ENCODE measurements around the gene ATP13A2. TPM values are rescaled to one million over a fixed set of nuclear protein-coding genes. Genes with fewer than 3 reads are reported as not detected.
"Not testable (repeated sequence)": the region's sequence is repeated elsewhere in the genome, so short reads cannot be mapped to it uniquely, and the experiment has no call there.

Gene ATP13A2
- total RNA-seq, 1 donor from 2014 or later: 42.1 TPM

GRCh38 chr1:16968372-16968771 lies 43.4 kb downstream of the ATP13A2 start:
- peaks cover 11% of the 10 kb centered on the region for H3K4me1 ChIP-seq
- H3K27me3 ChIP-seq: no peaks in the 10 kb centered on the region
- peaks cover 12% of the 10 kb centered on the region for H3K36me3 ChIP-seq
- no peak overlapping the region for H3K27ac ChIP-seq
- ATAC-seq (no peak), DNase-seq (no peak)
- TF ChIP-seq CTCF (IDR thresholded peaks at IDR 0.05): no peak
- H3K4me3 ChIP-seq: no peak overlapping the region
- H3K9me3 ChIP-seq: no peaks in the 10 kb centered on the region
- intact Hi-C loops (cut with DNase I): no loop called here

- DNase-seq: no peak
- TF ChIP-seq CTCF (IDR thresholded peaks at IDR 0.05): no peak
- intact Hi-C loops (cut with DNase I): no loop called here
- Histone ChIP-seq H3K9me3 (no peaks in the 10 kb centered on the region), H3K4me1 (peaks cover 11% of the 10 kb centered on the region), H3K4me3 (no peak overlapping the region), H3K36me3 (peaks cover 12% of the 10 kb centered on the region), H3K27ac (no peak overlapping the region), H3K27me3 (no peaks in the 10 kb centered on the region)
- no peak for ATAC-seq
Measured at GRCh38 chr1:16967962-16968361, 43.8 kb downstream of the ATP13A2 start.

GRCh38 chr1:16967095-16967575 lies 44.6 kb downstream of the ATP13A2 start:
- no peak for DNase-seq
- H3K27ac ChIP-seq: no peak overlapping the region
- intact Hi-C loops (cut with DNase I): no loop called here

GRCh38 chr1:16966282-16966681 lies 45.4 kb downstream of the ATP13A2 start:
- intact Hi-C loops (cut with DNase I): no loop called here
- no peak overlapping the region for H3K4me3 ChIP-seq

More at GRCh38 chr1:16967095-16967575, 44.6 kb downstream of the ATP13A2 start:
- no peak for TF ChIP-seq CTCF (IDR thresholded peaks at IDR 0.05)
- H3K27me3 ChIP-seq: no peaks in the 10 kb centered on the region
- ATAC-seq: no peak
- no peak overlapping the region for H3K4me3 ChIP-seq
- H3K4me1 ChIP-seq: peaks cover 11% of the 10 kb centered on the region
- peaks cover 12% of the 10 kb centered on the region for H3K36me3 ChIP-seq
- no peaks in the 10 kb centered on the region for H3K9me3 ChIP-seq

GRCh38 chr1:16965486-16966067 lies 46.2 kb downstream of the ATP13A2 start:
- H3K9me3 ChIP-seq: no peaks in the 10 kb centered on the region
- peaks cover 12% of the 10 kb centered on the region for H3K4me1 ChIP-seq
- no peaks in the 10 kb centered on the region for H3K27me3 ChIP-seq
- intact Hi-C loops (cut with DNase I): no loop called here
- TF ChIP-seq CTCF (IDR thresholded peaks at IDR 0.05): no peak
- H3K36me3 ChIP-seq: peaks cover 12% of the 10 kb centered on the region
- no peak for DNase-seq
- H3K4me3 ChIP-seq: no peak overlapping the region
- ATAC-seq: no peak
- no peak overlapping the region for H3K27ac ChIP-seq

More at GRCh38 chr1:16966282-16966681, 45.4 kb downstream of the ATP13A2 start:
- Histone ChIP-seq H3K27ac (no peak overlapping the region), H3K36me3 (peaks cover 12% of the 10 kb centered on the region), H3K27me3 (no peaks in the 10 kb centered on the region), H3K4me1 (peaks cover 11% of the 10 kb centered on the region), H3K9me3 (no peaks in the 10 kb centered on the region)
- ATAC-seq (no peak), DNase-seq (no peak)
- no peak for TF ChIP-seq CTCF (IDR thresholded peaks at IDR 0.05)

- H3K4me3 ChIP-seq; H3K9me3 ChIP-seq; intact Hi-C loops (cut with DNase I); H3K27me3 ChIP-seq; DNase-seq; ATAC-seq; H3K27ac ChIP-seq: not testable (repeated sequence)
- Histone ChIP-seq H3K4me1 (peaks cover 19% of the 10 kb centered on the region), H3K36me3 (peaks cover 12% of the 10 kb centered on the region)
Measured at GRCh38 chr1:16964169-16964568, 47.6 kb downstream of the ATP13A2 start.
